HG03520 (cell line): ENCODE measurements around the gene DRD2.
A peak's percentile ranks its signal among the peaks of the same experiment; 100 is the strongest.

Experiments
- ATAC-seq: cut with Tn5 transposase; IDR thresholded peaks from one replicate; pipeline ENCODE4 v1.9.1; 2021; ENCODE audit warnings: mild to moderate bottlenecking, moderate library complexity; ENCODE audit not compliant: unreplicated experiment

The DRD2 gene

DNA sequence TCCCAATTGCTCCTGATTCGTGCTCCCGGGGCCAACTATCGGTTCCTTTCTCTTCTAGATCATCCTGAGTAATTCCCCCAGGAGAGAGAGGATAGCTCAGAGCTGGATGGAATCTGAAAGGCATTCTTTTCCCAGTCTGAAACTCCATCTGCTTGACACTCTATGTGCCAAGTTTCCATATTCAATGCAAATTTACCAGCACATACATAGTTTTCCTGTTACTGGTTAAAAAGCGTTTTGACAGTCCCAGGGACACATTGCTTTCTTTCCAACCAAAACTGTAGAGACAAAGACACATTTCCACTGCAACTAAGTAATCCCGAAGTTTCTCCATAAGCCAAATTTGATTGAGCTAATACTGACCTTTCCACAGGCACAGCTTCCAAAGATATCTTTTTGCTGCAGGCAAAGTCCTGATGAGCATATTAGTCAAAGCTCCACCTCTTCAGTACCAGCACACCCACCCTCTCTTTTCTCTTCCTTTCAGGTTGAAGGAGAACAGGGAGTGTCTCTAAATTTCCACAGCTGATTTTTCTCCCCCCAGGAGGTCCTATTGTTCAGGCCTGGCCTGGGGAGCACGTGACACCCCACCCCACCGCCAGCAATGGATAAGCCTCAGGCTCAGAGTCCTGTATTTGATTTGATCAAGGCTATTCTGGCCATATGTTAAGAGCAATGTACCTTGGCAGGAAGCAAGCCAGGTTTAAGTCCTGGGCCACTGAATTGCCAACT is 97.4 kb downstream of the DRD2 start:
- ATAC-seq: no peak

GRCh38 chr11:113376156-113376555 is 99.0 kb downstream of the DRD2 start:
- ATAC-seq: peak; percentile 86

GRCh38 chr11:113375402-113375801 is 99.8 kb downstream of the DRD2 start:
- no peak for ATAC-seq

DNA sequence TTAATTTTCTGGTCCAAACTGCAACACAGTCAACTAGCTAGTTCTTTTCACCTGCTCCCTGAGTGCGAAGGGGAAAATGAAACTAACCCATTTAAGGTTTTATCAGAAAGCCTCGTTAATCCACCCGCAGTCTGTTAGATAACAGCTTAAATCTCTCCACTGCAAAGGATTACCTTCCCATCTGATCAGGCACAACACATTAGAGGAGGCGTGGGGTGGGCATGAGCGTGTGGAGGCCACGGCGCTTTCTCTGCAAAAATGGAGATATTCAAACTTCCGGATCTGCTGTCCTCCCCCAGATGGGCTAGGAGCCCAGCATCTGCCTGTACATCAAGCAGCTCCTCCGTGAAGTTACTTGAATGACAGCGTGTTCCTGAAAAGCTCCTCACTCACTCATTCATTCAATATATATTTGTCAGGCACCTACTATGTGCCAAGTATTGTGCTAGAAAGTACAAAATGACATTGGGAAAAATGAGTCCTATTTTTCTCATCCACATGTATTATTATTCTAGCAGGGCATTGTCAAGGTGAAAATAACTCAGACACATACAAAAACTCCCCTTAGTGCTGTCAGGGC is 101.1 kb downstream of the DRD2 start:
- ATAC-seq: no peak

GRCh38 chr11:113373306-113373705 is 101.9 kb downstream of the DRD2 start:
- no peak for ATAC-seq

GRCh38 chr11:113372309-113372708 is 102.9 kb downstream of the DRD2 start:
- ATAC-seq: no peak

GRCh38 chr11:113370634-113371033 is 104.6 kb downstream of the DRD2 start:
- ATAC-seq: no peak

DNA sequence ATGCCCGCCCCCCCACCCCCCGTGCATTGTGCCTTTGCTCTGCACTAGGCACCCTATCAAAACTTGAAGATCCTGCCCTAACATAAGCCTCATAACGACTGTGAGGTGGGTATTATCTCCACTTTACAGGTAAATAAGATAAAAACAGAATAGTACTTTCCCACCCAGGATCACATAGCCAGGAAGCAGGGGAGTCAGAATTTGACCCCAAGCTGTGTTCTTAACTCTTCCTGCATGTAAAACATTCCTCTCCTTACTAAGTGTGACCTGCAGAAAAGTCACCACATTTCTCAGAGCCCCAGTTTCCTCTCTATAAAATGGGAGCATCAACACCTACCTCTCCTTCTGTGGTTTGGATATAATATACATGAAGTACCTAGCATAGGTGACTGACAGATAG is 105.8 kb downstream of the DRD2 start:
- no peak for ATAC-seq

GRCh38 chr11:113365895-113366294 is 109.3 kb downstream of the DRD2 start:
- no peak for ATAC-seq

- ATAC-seq: no peak
These were observed 111.1 kb downstream of the DRD2 start for GRCh38 chr11:113363996-113364641.

DNA sequence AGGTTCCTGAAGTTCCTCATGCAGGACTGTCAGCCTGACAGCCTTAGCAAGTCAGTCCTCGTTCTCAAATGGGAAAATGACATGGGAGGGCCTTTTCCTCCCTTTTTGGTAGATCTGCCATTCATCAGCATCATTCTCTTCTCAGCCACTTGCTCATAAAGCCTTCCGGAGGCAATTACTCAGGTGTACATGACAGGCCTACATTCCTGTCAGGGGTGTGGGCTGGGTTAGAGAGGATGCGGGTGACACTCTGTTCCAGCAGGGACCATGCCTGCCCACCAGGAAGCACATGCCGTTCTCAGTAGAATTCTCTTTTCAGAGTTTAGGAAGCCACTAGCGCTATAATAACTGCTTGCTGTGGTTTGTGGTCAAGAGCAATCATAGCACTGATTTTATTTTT is 111.8 kb downstream of the DRD2 start:
- ATAC-seq: no peak
